ENCODE data around the gene CRYZL1.

CRYZL1 gene

DNA sequence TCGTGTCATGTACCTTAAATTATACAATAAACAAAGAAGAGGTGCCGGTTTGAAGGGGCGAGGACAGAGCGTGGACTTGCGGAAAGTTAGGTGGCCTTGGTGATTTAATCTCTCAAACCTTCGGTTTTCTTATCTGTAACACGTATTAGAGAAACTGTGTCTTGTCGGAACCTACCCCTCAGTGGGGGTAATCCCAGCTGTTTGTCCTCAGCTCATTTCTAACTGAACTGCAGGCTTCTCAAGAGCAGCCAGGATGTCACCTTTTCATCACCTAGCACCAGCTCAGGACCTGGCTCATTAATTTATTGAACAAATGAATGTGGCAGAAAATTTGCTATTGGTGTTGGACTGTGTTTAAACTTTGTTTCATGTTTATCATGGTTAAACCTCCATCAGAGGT is 31.9 kb upstream of the CRYZL1 start:
- TF ChIP-seq, protein P1, sequence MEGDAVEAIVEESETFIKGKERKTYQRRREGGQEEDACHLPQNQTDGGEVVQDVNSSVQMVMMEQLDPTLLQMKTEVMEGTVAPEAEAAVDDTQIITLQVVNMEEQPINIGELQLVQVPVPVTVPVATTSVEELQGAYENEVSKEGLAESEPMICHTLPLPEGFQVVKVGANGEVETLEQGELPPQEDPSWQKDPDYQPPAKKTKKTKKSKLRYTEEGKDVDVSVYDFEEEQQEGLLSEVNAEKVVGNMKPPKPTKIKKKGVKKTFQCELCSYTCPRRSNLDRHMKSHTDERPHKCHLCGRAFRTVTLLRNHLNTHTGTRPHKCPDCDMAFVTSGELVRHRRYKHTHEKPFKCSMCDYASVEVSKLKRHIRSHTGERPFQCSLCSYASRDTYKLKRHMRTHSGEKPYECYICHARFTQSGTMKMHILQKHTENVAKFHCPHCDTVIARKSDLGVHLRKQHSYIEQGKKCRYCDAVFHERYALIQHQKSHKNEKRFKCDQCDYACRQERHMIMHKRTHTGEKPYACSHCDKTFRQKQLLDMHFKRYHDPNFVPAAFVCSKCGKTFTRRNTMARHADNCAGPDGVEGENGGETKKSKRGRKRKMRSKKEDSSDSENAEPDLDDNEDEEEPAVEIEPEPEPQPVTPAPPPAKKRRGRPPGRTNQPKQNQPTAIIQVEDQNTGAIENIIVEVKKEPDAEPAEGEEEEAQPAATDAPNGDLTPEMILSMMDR (IDR thresholded peaks at IDR 0.05; ENCODE audit: extremely low read depth, insufficient read depth, missing control alignments) = no peak
- no peak for DNase-seq (ENCODE audit: low spot score)
- in situ Hi-C loops (cut with MboI; ENCODE audit: low pct_unique_long_range_greater_than_20kb, low sequenced_read_pairs, unreplicated experiment) = no loop called here

DNA sequence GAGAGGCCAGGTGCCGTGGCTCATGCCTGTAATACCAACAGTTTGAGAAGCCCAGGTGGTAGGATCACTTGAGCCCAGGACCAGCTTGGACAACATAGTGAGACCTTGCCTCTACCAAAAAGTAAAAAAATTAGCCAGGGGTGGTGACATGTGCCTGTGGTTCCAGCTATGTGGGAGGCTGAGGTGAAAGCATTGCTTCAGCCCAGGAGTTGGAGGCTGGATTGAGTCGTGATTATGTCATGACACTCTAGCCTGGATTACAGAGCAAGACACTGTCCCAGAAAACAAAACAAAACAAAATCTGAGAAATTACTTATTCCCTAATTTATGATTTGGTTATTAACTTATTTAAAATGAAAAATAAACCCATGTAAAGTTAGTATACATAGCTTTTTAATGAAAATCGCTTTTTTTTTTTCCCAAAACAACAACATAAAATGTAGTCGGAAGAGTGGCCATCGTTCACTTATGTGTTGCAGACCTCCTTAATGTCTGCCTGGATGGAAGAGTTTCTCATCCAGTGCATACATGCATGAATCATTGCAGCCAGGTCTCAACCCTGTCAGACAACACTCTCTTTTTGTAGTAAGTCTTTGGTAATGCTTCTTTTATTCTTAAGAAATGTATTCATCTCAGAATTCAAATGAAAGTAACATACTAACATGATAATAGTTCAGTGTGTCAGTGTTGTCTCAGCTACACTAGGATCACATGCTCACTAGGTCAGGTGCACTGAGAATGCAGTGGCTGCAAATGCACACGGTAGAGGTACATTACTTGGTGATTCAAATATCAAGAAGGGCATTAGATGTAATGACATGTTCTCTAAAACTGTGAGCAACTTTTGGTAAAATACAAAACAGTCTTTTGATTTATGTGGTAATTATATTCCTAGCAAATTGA is 28.8 kb upstream of the CRYZL1 start:
- DNase-seq (ENCODE audit: low spot score) = no peak
- in situ Hi-C loops (cut with MboI; ENCODE audit: low pct_unique_long_range_greater_than_20kb, low sequenced_read_pairs, unreplicated experiment) = no loop called here
- TF ChIP-seq, protein P1 (IDR thresholded peaks at IDR 0.05; ENCODE audit: extremely low read depth, insufficient read depth, missing control alignments) = no peak

DNA sequence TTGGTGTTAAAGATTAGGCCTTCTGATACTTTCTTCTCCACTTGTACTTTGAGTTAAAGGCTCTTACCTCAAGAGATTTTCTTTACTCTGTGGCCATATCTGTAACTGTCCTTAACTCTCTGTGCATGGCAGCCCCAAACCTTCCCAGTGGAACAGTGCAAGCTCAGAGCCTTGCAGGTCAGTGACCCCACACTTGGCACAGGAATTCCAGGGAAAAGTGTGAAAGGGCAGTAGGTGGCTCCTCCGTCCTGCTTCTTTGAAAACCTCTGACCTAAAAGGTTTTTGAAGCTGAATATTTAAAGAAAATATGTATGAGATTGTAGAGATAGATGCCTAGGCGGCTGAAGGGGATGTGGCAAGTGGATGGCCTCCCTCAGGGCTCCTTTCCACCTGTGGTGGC is 27.1 kb upstream of the CRYZL1 start:
- DNase-seq (ENCODE audit: low spot score) = no peak
- TF ChIP-seq, protein P1 (IDR thresholded peaks at IDR 0.05; ENCODE audit: extremely low read depth, insufficient read depth, missing control alignments) = no peak
- in situ Hi-C loops (cut with MboI; ENCODE audit: low pct_unique_long_range_greater_than_20kb, low sequenced_read_pairs, unreplicated experiment) = no loop called here

DNA sequence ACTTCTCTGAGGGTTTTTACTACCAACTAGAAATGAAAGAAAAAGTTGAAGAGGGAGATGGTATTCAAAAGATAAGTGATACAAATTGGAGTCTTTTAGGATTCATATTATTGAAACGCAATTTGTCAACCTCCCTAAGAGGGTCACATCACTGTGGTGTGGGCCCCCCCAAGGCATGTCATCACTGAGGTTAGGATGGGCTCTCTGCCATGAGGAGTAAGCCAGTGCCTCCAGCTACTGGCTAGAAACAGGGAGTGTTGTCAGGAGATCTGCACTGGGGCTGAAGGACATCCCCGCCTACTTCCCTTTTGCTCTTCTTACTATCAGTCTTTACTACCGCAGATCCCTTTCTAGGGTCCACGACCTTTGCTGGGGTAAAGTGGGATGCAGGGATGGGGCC is 26.6 kb upstream of the CRYZL1 start:
- in situ Hi-C loops (cut with MboI; ENCODE audit: low pct_unique_long_range_greater_than_20kb, low sequenced_read_pairs, unreplicated experiment) = no loop called here
- TF ChIP-seq, protein P1 (IDR thresholded peaks at IDR 0.05; ENCODE audit: extremely low read depth, insufficient read depth, missing control alignments) = no peak
- DNase-seq (ENCODE audit: low spot score) = no peak

DNA sequence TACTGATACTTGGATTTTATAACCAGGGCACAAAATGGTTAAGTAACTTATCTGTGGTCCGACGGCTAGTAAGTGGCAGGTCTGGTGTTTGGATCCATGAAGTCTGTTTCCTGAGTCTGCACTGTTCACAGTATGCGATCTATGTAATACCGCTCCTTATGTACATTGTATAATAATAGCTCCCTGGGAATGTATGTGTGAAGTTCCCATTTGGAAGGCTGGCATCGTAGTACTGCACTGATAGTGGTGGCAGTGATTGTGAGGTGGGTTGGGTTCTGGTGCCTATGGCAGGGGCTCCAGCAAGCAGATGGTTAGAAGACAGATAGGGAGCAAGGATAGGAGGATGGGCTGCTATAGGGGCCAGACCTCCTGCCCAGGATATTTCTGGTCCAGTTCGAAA is 26.1 kb upstream of the CRYZL1 start:
- in situ Hi-C loops (cut with MboI; ENCODE audit: low pct_unique_long_range_greater_than_20kb, low sequenced_read_pairs, unreplicated experiment) = no loop called here
- no peak for DNase-seq (ENCODE audit: low spot score)
- TF ChIP-seq, protein P1 (IDR thresholded peaks at IDR 0.05; ENCODE audit: extremely low read depth, insufficient read depth, missing control alignments) = no peak

DNA sequence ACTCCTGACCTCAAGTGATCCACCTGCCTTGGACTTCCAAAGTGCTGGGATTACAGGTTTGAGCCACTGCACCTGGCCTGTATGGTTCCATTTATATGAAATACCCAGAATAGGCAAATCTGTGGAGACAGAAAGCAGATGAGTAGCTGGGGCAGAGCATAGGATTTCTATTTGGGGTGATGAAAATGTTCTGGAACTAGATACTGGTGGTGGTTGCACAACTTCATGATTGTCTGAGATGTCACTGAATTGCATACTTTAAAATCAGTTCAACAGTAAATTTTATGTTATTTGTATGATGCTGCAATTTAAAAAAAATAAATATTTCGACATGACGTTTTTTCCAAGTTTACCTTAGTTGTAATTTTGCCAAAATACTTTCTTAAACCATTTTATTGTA is 24.6 kb upstream of the CRYZL1 start:
- no peak for DNase-seq (ENCODE audit: low spot score)
- in situ Hi-C loops (cut with MboI; ENCODE audit: low pct_unique_long_range_greater_than_20kb, low sequenced_read_pairs, unreplicated experiment) = no loop called here
- TF ChIP-seq, protein P1 (IDR thresholded peaks at IDR 0.05; ENCODE audit: extremely low read depth, insufficient read depth, missing control alignments) = no peak

Data from GM13977 (cell line).